Fibroblast of peridontal ligament (primary cell): ENCODE measurements around the gene RBBP8NL.
"Not testable (repeated sequence)": the region's sequence is repeated elsewhere in the genome, so short reads cannot be mapped to it uniquely, and the experiment has no call there.

ENCODE experiments used
- DNase-seq: peaks from one replicate; pipeline ENCODE4 v3.0.0-alpha.2; 2010; ENCODE audit errors: extremely low read depth

Gene RBBP8NL

GRCh38 chr20:62444286-62444685 is 16.9 kb upstream of the RBBP8NL start:
- no peak for DNase-seq

GRCh38 chr20:62441987-62442539 is 14.7 kb upstream of the RBBP8NL start:
- DNase-seq, result no peak

- no peak for DNase-seq
These were observed 11.9 kb upstream of the RBBP8NL start for GRCh38 chr20:62439218-62439617.

GRCh38 chr20:62437927-62438326 is 10.6 kb upstream of the RBBP8NL start:
- DNase-seq, result no peak

GRCh38 chr20:62437496-62437895 is 10.2 kb upstream of the RBBP8NL start:
- no peak for DNase-seq

GRCh38 chr20:62436692-62437091 is 9.4 kb upstream of the RBBP8NL start:
- DNase-seq, result no peak

GRCh38 chr20:62433658-62434497 is 6.5 kb upstream of the RBBP8NL start:
- DNase-seq, result no peak

GRCh38 chr20:62430866-62431447 is 3.6 kb upstream of the RBBP8NL start:
- DNase-seq, result no peak

GRCh38 chr20:62430311-62430853 is 3.0 kb upstream of the RBBP8NL start:
- no peak for DNase-seq

GRCh38 chr20:62429455-62430310 is 2.3 kb upstream of the RBBP8NL start:
- DNase-seq, result no peak

- DNase-seq, result no peak
These were observed 1.3 kb upstream of the RBBP8NL start for GRCh38 chr20:62428396-62429295.

- DNase-seq, result no peak
These were observed 648 bp upstream of the RBBP8NL start for GRCh38 chr20:62428002-62428372.

GRCh38 chr20:62426699-62427131 is 624 bp downstream of the RBBP8NL start:
- DNase-seq, result no peak

GRCh38 chr20:62426059-62426348 is 1.3 kb downstream of the RBBP8NL start:
- not testable (repeated sequence) for DNase-seq

- DNase-seq, result no peak
These were observed 1.9 kb downstream of the RBBP8NL start for GRCh38 chr20:62425281-62426058.

GRCh38 chr20:62424249-62425107 is 2.9 kb downstream of the RBBP8NL start:
- no peak for DNase-seq

GRCh38 chr20:62423326-62423706 is 4.0 kb downstream of the RBBP8NL start:
- no peak for DNase-seq

GRCh38 chr20:62422636-62423325 is 4.6 kb downstream of the RBBP8NL start:
- DNase-seq, result no peak

GRCh38 chr20:62421716-62421990 is 5.7 kb downstream of the RBBP8NL start:
- no peak for DNase-seq
